Naive thymus-derived CD4-positive, alpha-beta T cell (primary cell): ENCODE data around the gene WDR7. TPM values are rescaled to one million over a fixed set of nuclear protein-coding genes. Genes with fewer than 3 reads are reported as not detected.

Experiments used
- ATAC-seq: fragments of 150-1000 bp; cut with Tn5 transposase; 2 replicates; pipeline ENCODE4 v1.10.0; 2021; ENCODE audit warnings: mild to moderate bottlenecking, moderate library complexity
- CTCF ChIA-PET: fragments of 350-600 bp; sonication (Branson Sonifier 250); formaldehyde crosslinking; loops from one replicate; lab custom pipeline; 2021; ENCODE audit warnings: antibody characterized with exemption; lab: Charles Lee
- POLR2A ChIA-PET: fragments of 350-600 bp; sonication (Branson Sonifier 250); formaldehyde crosslinking; loops from one replicate; lab custom pipeline; 2021; ENCODE audit warnings: antibody characterized with exemption, inconsistent platforms; lab: Charles Lee
- DNase-seq, 9 donors: peaks; one replicate each; pipeline versions ENCODE4 v3.0.0 to v3.0.0-alpha.2; 2020 to 2022; ENCODE audit warnings: mixed read lengths in 1 of 9
- H3K27ac ChIP-seq: one replicate; pipeline ENCODE4 v1.7.0; 2013; ENCODE audit warnings: mild to moderate bottlenecking, low read depth, low read length, moderate library complexity
- H3K27me3 ChIP-seq, 2 donors: one replicate each; pipeline ENCODE4 v1.7.0; 2013; ENCODE audit warnings: low read length in 2 of 2, mild to moderate bottlenecking in 2 of 2, moderate library complexity in 2 of 2; ENCODE audit not compliant: control insufficient read depth in 2 of 2, insufficient read depth in 2 of 2
- H3K36me3 ChIP-seq, 3 experiments: 1 replicate in 2 of 3; 2 replicates in 1 of 3; pipeline ENCODE4 v1.7.0; 2013; ENCODE audit warnings: low read length in 3 of 3, mild to moderate bottlenecking in 3 of 3, moderate library complexity in 1 of 3; ENCODE audit not compliant: insufficient read depth in 3 of 3, control insufficient read depth in 2 of 3
- H3K4me1 ChIP-seq, 2 donors: one replicate each; pipeline ENCODE4 v1.7.0; 2013; ENCODE audit warnings: low read length in 2 of 2, mild to moderate bottlenecking in 2 of 2, moderate library complexity in 1 of 2; ENCODE audit not compliant: control insufficient read depth in 2 of 2, insufficient read depth in 2 of 2
- H3K4me3 ChIP-seq: 2 replicates; pipeline ENCODE4 v1.7.0; 2013; ENCODE audit warnings: mild to moderate bottlenecking, low read length
- H3K9me3 ChIP-seq, 3 experiments: 1 replicate in 2 of 3; 2 replicates in 1 of 3; pipeline ENCODE4 v1.7.0; 2013; ENCODE audit warnings: low read length in 3 of 3; ENCODE audit not compliant: control insufficient read depth in 2 of 3
- H3K27ac Mint-ChIP-seq, 9 donors: one replicate each; pipeline ENCODE4 v1.8.0; 2020 to 2022; ENCODE audit warnings: mixed read lengths in 9 of 9, mild to moderate bottlenecking in 8 of 9, moderate library complexity in 5 of 9, inconsistent platforms in 2 of 9
- H3K27me3 Mint-ChIP-seq, 5 donors: one replicate each; pipeline ENCODE4 v1.8.0; 2021 to 2022; ENCODE audit warnings: mixed read lengths in 5 of 5, mild to moderate bottlenecking in 1 of 5
- H3K36me3 Mint-ChIP-seq, 5 donors: one replicate each; pipeline ENCODE4 v1.8.0; 2020 to 2022; ENCODE audit warnings: mixed read lengths in 5 of 5, mild to moderate bottlenecking in 3 of 5, inconsistent platforms in 1 of 5
- H3K4me1 Mint-ChIP-seq, 7 donors: one replicate each; pipeline ENCODE4 v1.8.0; 2020 to 2022; ENCODE audit warnings: mixed read lengths in 7 of 7, mild to moderate bottlenecking in 3 of 7, inconsistent platforms in 1 of 7
- H3K4me3 Mint-ChIP-seq, 10 donors: one replicate each; pipeline ENCODE4 v1.8.0; 2020 to 2022; ENCODE audit warnings: mild to moderate bottlenecking in 10 of 10, mixed read lengths in 10 of 10, moderate library complexity in 6 of 10, inconsistent platforms in 2 of 10
- H3K9me3 Mint-ChIP-seq, 11 donors: one replicate each; pipeline ENCODE4 v1.8.0; 2020 to 2022; ENCODE audit warnings: mixed read lengths in 11 of 11, mild to moderate bottlenecking in 4 of 11, inconsistent platforms in 1 of 11, moderate library complexity in 1 of 11
- intact Hi-C, 2 donors: fragments of 100-400 bp; cut with micrococcal nuclease; formaldehyde crosslinking; loops; one replicate each; pipeline ENCODE4 v1.15.1; 2023
- polyA plus RNA-seq, 2 donors: library from polyadenylated mRNA; unstranded; fragments of 300-500 nt; fragmentation: Illumina TruSeq; gene quantifications; one replicate each; pipeline ENCODE4 v1.2.3, GENCODE V29; 2021
- total RNA-seq, 6 experiments: library from RNA in 5 of 6; stranded (reverse) in 5 of 6; gene quantifications; 1 replicate in 5 of 6; 2 replicates in 1 of 6; pipeline ENCODE4 v1.2.3 and lab custom pipeline; 2021 to 2026

WDR7 gene
- total and polyA plus RNA-seq, 7 experiments from 2014 or later, result 28.3 to 59.8 (median 50.1) TPM

GRCh38 chr18:56873441-56874140, 222.4 kb downstream of the WDR7 start:
- Histone ChIP-seq H3K4me3 (no peak overlapping the region), H3K9me3 (no peaks in the 10 kb centered on the region), H3K27ac (no peak overlapping the region), H3K4me1 (peaks cover 0 to 14% of the 10 kb centered on the region in 2 donors), H3K27me3 (no peaks in the 10 kb centered on the region), H3K36me3 (no peaks in the 10 kb centered on the region)
- ATAC-seq (peak; percentile 71), DNase-seq (peak in 7 of 9 donors; percentile 40 to 64 (median 57))
- intact Hi-C loops, result no loop called here
- ChIA-PET POLR2A (no interaction called here), CTCF (no interaction called here)
- H3K4me3 Mint-ChIP-seq, result peak overlapping the region in 8 of 10 donors; percentile 40 to 72 (median 57)
- H3K9me3 Mint-ChIP-seq, result peaks cover 0 to under 1% (median 0%) of the 10 kb centered on the region in 11 donors
- peaks cover 7 to 33% (median 26%) of the 10 kb centered on the region in 7 donors for H3K4me1 Mint-ChIP-seq
- H3K27me3 Mint-ChIP-seq, result no peaks in the 10 kb centered on the region
- H3K36me3 Mint-ChIP-seq, result peaks cover 0 to 14% (median 4%) of the 10 kb centered on the region in 5 donors
- H3K27ac Mint-ChIP-seq, result peak overlapping the region in 6 of 9 donors; percentile 4 to 77 (median 26)

DNA sequence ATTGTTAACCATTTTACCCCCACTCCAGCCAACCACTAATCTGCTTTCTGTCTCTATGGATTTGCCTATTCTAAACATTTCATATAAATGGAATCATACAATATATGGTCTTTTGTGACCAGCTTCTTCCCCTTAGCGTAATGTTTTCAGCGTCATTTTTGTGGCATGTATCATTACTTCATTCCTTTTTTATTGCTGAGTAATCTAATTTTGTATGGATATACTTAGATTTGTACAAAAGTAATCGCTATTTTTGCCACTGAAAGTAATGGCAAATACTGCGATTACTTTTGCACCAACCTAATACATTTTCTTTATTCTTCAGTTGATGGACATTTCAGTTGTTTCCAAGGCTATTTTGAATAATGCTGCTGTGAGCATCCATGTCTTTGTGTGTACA, 227.6 kb downstream of the WDR7 start:
- no peaks in the 10 kb centered on the region for H3K9me3 ChIP-seq
- ChIA-PET CTCF (no interaction called here), POLR2A (no interaction called here)
- H3K4me1 ChIP-seq, result peaks cover 0 to 5% of the 10 kb centered on the region in 2 donors
- H3K4me3 Mint-ChIP-seq, result no peak overlapping the region
- H3K27me3 Mint-ChIP-seq, result no peaks in the 10 kb centered on the region
- no peak for DNase-seq
- H3K36me3 ChIP-seq, result no peaks in the 10 kb centered on the region
- peaks cover 5 to 46% (median 38%) of the 10 kb centered on the region in 5 donors for H3K36me3 Mint-ChIP-seq
- no peak for ATAC-seq
- no peak overlapping the region for H3K4me3 ChIP-seq
- intact Hi-C loops, result no loop called here
- H3K27ac ChIP-seq, result no peak overlapping the region
- H3K27ac Mint-ChIP-seq, result no peak overlapping the region
- no peaks in the 10 kb centered on the region for H3K27me3 ChIP-seq
- peaks cover 4 to 16% (median 11%) of the 10 kb centered on the region in 7 donors for H3K4me1 Mint-ChIP-seq
- peaks cover 0 to 7% (median 0%) of the 10 kb centered on the region in 11 donors for H3K9me3 Mint-ChIP-seq

DNA sequence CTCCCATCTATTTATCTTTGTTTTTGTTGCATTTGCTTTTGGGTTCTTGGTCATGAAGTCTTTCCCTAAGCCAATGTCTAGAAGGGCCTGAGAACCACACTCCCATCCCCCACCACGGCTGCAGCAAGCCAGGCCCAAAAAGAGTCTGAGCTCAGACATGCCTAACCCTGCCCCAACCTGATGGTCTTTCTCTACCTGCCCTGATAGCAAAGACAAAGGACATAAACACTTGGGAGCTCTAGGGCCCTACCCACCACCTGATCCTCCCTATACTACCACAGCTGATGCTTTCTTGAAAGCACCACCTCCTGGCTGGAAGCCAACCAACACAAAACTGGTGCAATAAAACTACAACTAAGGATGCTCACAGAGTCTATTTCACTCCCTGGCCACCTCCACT, 233.4 kb downstream of the WDR7 start:
- Mint-ChIP-seq H3K9me3 (peaks cover 0 to 18% (median 3%) of the 10 kb centered on the region in 11 donors), H3K27me3 (no peaks in the 10 kb centered on the region), H3K36me3 (peaks cover 14 to 79% (median 66%) of the 10 kb centered on the region in 5 donors), H3K27ac (peak overlapping the region in 1 of 9 donors; percentile 69), H3K4me3 (no peak overlapping the region), H3K4me1 (peaks cover 0 to 9% (median 3%) of the 10 kb centered on the region in 7 donors)
- Histone ChIP-seq H3K4me1 (no peaks in the 10 kb centered on the region), H3K27me3 (no peaks in the 10 kb centered on the region), H3K27ac (no peak overlapping the region), H3K9me3 (no peaks in the 10 kb centered on the region), H3K36me3 (no peaks in the 10 kb centered on the region), H3K4me3 (no peak overlapping the region)
- CTCF ChIA-PET, result no interaction called here
- DNase-seq (no peak), ATAC-seq (no peak)
- intact Hi-C loops, result no loop called here
- POLR2A ChIA-PET, result no interaction called here

GRCh38 chr18:56888978-56889377, 237.8 kb downstream of the WDR7 start:
- peaks cover 0 to 18% (median 3%) of the 10 kb centered on the region in 11 donors for H3K9me3 Mint-ChIP-seq
- DNase-seq, result no peak
- H3K27ac ChIP-seq, result no peak overlapping the region
- no peaks in the 10 kb centered on the region for H3K9me3 ChIP-seq
- POLR2A ChIA-PET, result no interaction called here
- H3K36me3 Mint-ChIP-seq, result peaks cover 9 to 58% (median 38%) of the 10 kb centered on the region in 5 donors
- CTCF ChIA-PET, result no interaction called here
- H3K36me3 ChIP-seq, result no peaks in the 10 kb centered on the region
- no peak overlapping the region for H3K4me3 ChIP-seq
- no peak overlapping the region for H3K4me3 Mint-ChIP-seq
- H3K4me1 Mint-ChIP-seq, result peaks cover 0 to 4% (median 2%) of the 10 kb centered on the region in 7 donors
- ATAC-seq, result no peak
- no peak overlapping the region for H3K27ac Mint-ChIP-seq
- intact Hi-C loops, result no loop called here
- no peaks in the 10 kb centered on the region for H3K27me3 Mint-ChIP-seq
- no peaks in the 10 kb centered on the region for H3K4me1 ChIP-seq
- H3K27me3 ChIP-seq, result no peaks in the 10 kb centered on the region

GRCh38 chr18:56889621-56890020, 238.5 kb downstream of the WDR7 start:
- Mint-ChIP-seq H3K27me3 (no peaks in the 10 kb centered on the region), H3K9me3 (peaks cover 0 to 12% (median 2%) of the 10 kb centered on the region in 11 donors), H3K4me3 (no peak overlapping the region), H3K27ac (no peak overlapping the region), H3K36me3 (peaks cover 2 to 57% (median 37%) of the 10 kb centered on the region in 5 donors), H3K4me1 (peaks cover 0 to 8% (median 5%) of the 10 kb centered on the region in 7 donors)
- POLR2A ChIA-PET, result no interaction called here
- intact Hi-C loops, result no loop called here
- no peak overlapping the region for H3K4me3 ChIP-seq
- no peaks in the 10 kb centered on the region for H3K4me1 ChIP-seq
- ATAC-seq (no peak), DNase-seq (no peak)
- H3K27ac ChIP-seq, result no peak overlapping the region
- H3K9me3 ChIP-seq, result no peaks in the 10 kb centered on the region
- H3K36me3 ChIP-seq, result no peaks in the 10 kb centered on the region
- CTCF ChIA-PET, result no interaction called here
- H3K27me3 ChIP-seq, result no peaks in the 10 kb centered on the region

DNA sequence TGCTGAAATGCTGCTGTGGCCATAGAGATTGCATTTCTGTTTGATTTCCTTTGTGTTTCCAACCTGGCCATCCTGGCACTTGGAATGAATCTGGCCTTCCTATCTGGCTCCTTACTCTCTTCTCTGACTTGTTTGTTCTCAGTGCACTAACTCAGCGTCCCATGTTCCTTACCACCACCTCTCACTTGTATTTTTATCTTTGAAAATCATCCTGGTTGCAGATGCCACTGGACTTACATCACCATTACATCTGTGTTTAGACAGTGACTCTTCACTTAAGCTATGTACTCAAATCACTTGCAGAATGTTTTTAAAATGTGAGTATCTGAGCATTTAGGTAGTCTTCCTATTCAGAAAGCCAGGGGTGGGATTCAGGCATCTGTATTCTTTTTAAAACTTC, 239.5 kb downstream of the WDR7 start:
- Mint-ChIP-seq H3K9me3 (peaks cover 0 to 4% (median 2%) of the 10 kb centered on the region in 11 donors), H3K36me3 (peaks cover 0 to 48% (median 32%) of the 10 kb centered on the region in 5 donors), H3K27ac (no peak overlapping the region), H3K27me3 (no peaks in the 10 kb centered on the region), H3K4me1 (peaks cover 0 to 8% (median 5%) of the 10 kb centered on the region in 7 donors), H3K4me3 (no peak overlapping the region)
- Histone ChIP-seq H3K27me3 (no peaks in the 10 kb centered on the region), H3K9me3 (no peaks in the 10 kb centered on the region), H3K4me1 (no peaks in the 10 kb centered on the region), H3K4me3 (no peak overlapping the region), H3K36me3 (no peaks in the 10 kb centered on the region), H3K27ac (no peak overlapping the region)
- DNase-seq (no peak), ATAC-seq (no peak)
- ChIA-PET CTCF (no interaction called here), POLR2A (no interaction called here)
- intact Hi-C loops, result no loop called here

- Histone ChIP-seq H3K4me3 (no peak overlapping the region), H3K27ac (no peak overlapping the region), H3K27me3 (no peaks in the 10 kb centered on the region), H3K4me1 (no peaks in the 10 kb centered on the region), H3K9me3 (no peaks in the 10 kb centered on the region), H3K36me3 (no peaks in the 10 kb centered on the region)
- ATAC-seq (no peak), DNase-seq (no peak)
- POLR2A ChIA-PET, result no interaction called here
- no peaks in the 10 kb centered on the region for H3K27me3 Mint-ChIP-seq
- peaks cover 0 to 44% (median 28%) of the 10 kb centered on the region in 5 donors for H3K36me3 Mint-ChIP-seq
- no peak overlapping the region for H3K4me3 Mint-ChIP-seq
- H3K9me3 Mint-ChIP-seq, result no peaks in the 10 kb centered on the region
- intact Hi-C loops, result no loop called here
- H3K27ac Mint-ChIP-seq, result no peak overlapping the region
- H3K4me1 Mint-ChIP-seq, result peaks cover 0 to 8% (median 3%) of the 10 kb centered on the region in 7 donors
- CTCF ChIA-PET, result no interaction called here
Measured at GRCh38 chr18:56891116-56891515, 240.0 kb downstream of the WDR7 start.
